HepG2 (cell line): ENCODE data around the gene RUNX2. TPM values are rescaled to one million over a fixed set of nuclear protein-coding genes. Genes with fewer than 3 reads are reported as not detected.

Experiments
- MTA1 ChIP-seq: sonication (generic); formaldehyde crosslinking; IDR thresholded peaks from 2 replicates; pipeline ENCODE4 v1.4.0; 2020; ENCODE audit warnings: missing genetic modification reagents, mild to moderate bottlenecking, borderline replicate concordance
- NFE2 ChIP-seq: sonication (generic); formaldehyde crosslinking; IDR thresholded peaks from 2 replicates; pipeline ENCODE4 v1.4.0; 2020; ENCODE audit warnings: missing genetic modification reagents
- STAG1 ChIP-seq: sonication (generic); formaldehyde crosslinking; IDR thresholded peaks from 2 replicates; pipeline ENCODE4 v1.4.0; 2020; ENCODE audit warnings: missing genetic modification reagents
- ZNF253 ChIP-seq: sonication (generic); formaldehyde crosslinking; IDR thresholded peaks from 2 replicates; pipeline ENCODE4 v1.8.0; 2022; ENCODE audit warnings: mild to moderate bottlenecking, missing genetic modification reagents, borderline replicate concordance
- ZNF30 ChIP-seq: sonication (generic); formaldehyde crosslinking; IDR thresholded peaks from 2 replicates; pipeline ENCODE4 v1.5.0; 2020; ENCODE audit warnings: mild to moderate bottlenecking, missing genetic modification reagents
- ZNF724P ChIP-seq: sonication (generic); formaldehyde crosslinking; IDR thresholded peaks from 2 replicates; pipeline ENCODE4 v1.8.0; 2022; ENCODE audit warnings: missing genetic modification reagents, borderline replicate concordance
- ZZZ3 ChIP-seq: sonication (generic); formaldehyde crosslinking; IDR thresholded peaks from 2 replicates; pipeline ENCODE4 v1.4.0; 2020; ENCODE audit warnings: missing genetic modification reagents, mild to moderate bottlenecking, borderline replicate concordance
- polyA plus RNA-seq, 8 experiments: library from polyadenylated mRNA; depleted of rRNA in 3 of 8; stranded (reverse) in 7 of 8; unstranded in 1 of 8; fragments of >200 nt; fragmentation: Illumina TruSeq in 4 of 8; extraction: Trizol in 4 of 8; gene quantifications; 2 replicates each; pipeline versions ENCODE4 v1.2.1 to v1.2.3, GENCODE V29; 2011 to 2016; ENCODE audit warnings: low read depth in 4 of 8, missing spikeins in 1 of 8, mixed read lengths in 1 of 8; ENCODE audit not compliant: insufficient read depth in 1 of 8
- total RNA-seq, 5 experiments: library from RNA; depleted of rRNA; stranded (reverse); fragments of >200 nt; fragmentation: Illumina TruSeq; extraction: Trizol; gene quantifications; 2 replicates each; pipeline ENCODE4 v1.2.3, GENCODE V29; 2016; ENCODE audit warnings: low read depth in 1 of 5
- TF ChIP-seq, protein P1 (sequence below), 2 experiments: sonication (generic) in 1 of 2; formaldehyde crosslinking in 1 of 2; IDR thresholded peaks; 2 replicates each; pipeline versions ENCODE4 v1.6.1 to v1.9.0; 2014 to 2022; ENCODE audit warnings: antibody characterized with exemption in 1 of 2, borderline replicate concordance in 1 of 2, inconsistent platforms in 1 of 2, low read depth in 1 of 2, missing genetic modification reagents in 1 of 2
- TF ChIP-seq, protein P2 (sequence below): sonication (generic); formaldehyde crosslinking; IDR thresholded peaks from 2 replicates; pipeline ENCODE4 v1.5.0; 2020; ENCODE audit warnings: mild to moderate bottlenecking, missing genetic modification reagents, moderate library complexity

RUNX2 gene
- total and polyA plus RNA-seq, 2 of the 13 experiments (the other 11 are each of a cell fraction or from before 2014, with no cell fraction given): not detected

DNA sequence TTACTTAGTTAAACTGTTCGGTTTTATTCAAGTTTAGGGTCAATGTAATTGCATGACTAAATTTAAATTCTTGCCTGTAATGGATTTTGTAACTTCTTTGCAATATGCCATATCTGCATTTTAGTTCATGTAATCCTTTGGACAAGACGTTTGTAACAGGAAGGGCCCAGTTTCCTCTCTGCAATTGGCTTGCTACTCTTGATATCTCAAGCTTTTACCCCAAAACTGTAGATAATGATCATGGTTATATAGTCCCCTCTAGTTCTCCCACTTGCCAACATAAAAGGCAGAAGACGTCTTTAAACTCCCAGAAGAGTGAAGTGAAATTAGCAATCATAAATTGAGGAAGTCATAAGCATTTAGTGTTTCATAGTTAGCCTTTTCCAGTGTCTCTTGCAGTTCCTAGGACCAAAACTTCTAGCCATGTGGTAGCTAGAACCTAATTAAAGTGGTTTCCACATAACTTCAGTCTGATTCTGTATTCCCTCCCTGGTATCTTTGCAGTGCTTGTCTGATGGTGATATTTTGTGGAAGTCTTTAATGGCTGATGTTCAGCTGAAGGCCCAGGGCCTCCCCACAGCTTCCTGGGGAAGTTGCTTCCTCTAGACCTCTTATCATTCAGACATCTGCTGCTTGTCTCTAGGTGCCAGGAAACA lies 167.4 kb downstream of the RUNX2 start (continued):
- TF ChIP-seq MTA1 (CRISPR knock-in tag) (no peak), STAG1 (no peak), ZNF30 (CRISPR knock-in tag) (no peak), ZNF724P (CRISPR knock-in tag) (no peak), ZZZ3 (CRISPR knock-in tag) (no peak), NFE2 (no peak), ZNF253 (CRISPR knock-in tag) (no peak)
- TF ChIP-seq, protein P1, sequence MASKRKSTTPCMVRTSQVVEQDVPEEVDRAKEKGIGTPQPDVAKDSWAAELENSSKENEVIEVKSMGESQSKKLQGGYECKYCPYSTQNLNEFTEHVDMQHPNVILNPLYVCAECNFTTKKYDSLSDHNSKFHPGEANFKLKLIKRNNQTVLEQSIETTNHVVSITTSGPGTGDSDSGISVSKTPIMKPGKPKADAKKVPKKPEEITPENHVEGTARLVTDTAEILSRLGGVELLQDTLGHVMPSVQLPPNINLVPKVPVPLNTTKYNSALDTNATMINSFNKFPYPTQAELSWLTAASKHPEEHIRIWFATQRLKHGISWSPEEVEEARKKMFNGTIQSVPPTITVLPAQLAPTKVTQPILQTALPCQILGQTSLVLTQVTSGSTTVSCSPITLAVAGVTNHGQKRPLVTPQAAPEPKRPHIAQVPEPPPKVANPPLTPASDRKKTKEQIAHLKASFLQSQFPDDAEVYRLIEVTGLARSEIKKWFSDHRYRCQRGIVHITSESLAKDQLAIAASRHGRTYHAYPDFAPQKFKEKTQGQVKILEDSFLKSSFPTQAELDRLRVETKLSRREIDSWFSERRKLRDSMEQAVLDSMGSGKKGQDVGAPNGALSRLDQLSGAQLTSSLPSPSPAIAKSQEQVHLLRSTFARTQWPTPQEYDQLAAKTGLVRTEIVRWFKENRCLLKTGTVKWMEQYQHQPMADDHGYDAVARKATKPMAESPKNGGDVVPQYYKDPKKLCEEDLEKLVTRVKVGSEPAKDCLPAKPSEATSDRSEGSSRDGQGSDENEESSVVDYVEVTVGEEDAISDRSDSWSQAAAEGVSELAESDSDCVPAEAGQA (IDR thresholded peaks at IDR 0.05; ENCODE audit: low read depth): no peak
- TF ChIP-seq, protein P1 (CRISPR knock-in tag; IDR thresholded peaks at IDR 0.05; ENCODE audit: borderline replicate concordance): no peak
- TF ChIP-seq, protein P2, sequence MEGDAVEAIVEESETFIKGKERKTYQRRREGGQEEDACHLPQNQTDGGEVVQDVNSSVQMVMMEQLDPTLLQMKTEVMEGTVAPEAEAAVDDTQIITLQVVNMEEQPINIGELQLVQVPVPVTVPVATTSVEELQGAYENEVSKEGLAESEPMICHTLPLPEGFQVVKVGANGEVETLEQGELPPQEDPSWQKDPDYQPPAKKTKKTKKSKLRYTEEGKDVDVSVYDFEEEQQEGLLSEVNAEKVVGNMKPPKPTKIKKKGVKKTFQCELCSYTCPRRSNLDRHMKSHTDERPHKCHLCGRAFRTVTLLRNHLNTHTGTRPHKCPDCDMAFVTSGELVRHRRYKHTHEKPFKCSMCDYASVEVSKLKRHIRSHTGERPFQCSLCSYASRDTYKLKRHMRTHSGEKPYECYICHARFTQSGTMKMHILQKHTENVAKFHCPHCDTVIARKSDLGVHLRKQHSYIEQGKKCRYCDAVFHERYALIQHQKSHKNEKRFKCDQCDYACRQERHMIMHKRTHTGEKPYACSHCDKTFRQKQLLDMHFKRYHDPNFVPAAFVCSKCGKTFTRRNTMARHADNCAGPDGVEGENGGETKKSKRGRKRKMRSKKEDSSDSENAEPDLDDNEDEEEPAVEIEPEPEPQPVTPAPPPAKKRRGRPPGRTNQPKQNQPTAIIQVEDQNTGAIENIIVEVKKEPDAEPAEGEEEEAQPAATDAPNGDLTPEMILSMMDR: no peak
